Activated naive CD8-positive, alpha-beta T cell treated with anti-CD3 and anti-CD28 coated beads, Interleukin-2, amount 50 U/mL, for 24 hours (primary cell): ENCODE data around the gene RTL1.
A peak's percentile ranks its signal among the peaks of the same experiment; 100 is the strongest.

ENCODE experiments used
- ATAC-seq: fragments of 150-1000 bp; cut with Tn5 transposase; one replicate; pipeline ENCODE4 v1.10.0; 2021
- DNase-seq: peaks from one replicate; pipeline ENCODE4 v3.0.0; 2021
- H3K27ac Mint-ChIP-seq: one replicate; pipeline ENCODE4 v1.8.0; 2021; ENCODE audit warnings: mild to moderate bottlenecking, mixed read lengths
- H3K27me3 Mint-ChIP-seq: one replicate; pipeline ENCODE4 v1.8.0; 2021; ENCODE audit warnings: mixed read lengths
- H3K36me3 Mint-ChIP-seq: one replicate; pipeline ENCODE4 v1.8.0; 2021; ENCODE audit warnings: low read depth, mixed read lengths
- H3K4me1 Mint-ChIP-seq: one replicate; pipeline ENCODE4 v1.8.0; 2021; ENCODE audit warnings: mixed read lengths
- H3K4me3 Mint-ChIP-seq: one replicate; pipeline ENCODE4 v1.8.0; 2021; ENCODE audit warnings: mild to moderate bottlenecking, moderate library complexity, mixed read lengths
- H3K9me3 Mint-ChIP-seq: one replicate; pipeline ENCODE4 v1.8.0; 2021; ENCODE audit warnings: mixed read lengths

Gene RTL1

DNA sequence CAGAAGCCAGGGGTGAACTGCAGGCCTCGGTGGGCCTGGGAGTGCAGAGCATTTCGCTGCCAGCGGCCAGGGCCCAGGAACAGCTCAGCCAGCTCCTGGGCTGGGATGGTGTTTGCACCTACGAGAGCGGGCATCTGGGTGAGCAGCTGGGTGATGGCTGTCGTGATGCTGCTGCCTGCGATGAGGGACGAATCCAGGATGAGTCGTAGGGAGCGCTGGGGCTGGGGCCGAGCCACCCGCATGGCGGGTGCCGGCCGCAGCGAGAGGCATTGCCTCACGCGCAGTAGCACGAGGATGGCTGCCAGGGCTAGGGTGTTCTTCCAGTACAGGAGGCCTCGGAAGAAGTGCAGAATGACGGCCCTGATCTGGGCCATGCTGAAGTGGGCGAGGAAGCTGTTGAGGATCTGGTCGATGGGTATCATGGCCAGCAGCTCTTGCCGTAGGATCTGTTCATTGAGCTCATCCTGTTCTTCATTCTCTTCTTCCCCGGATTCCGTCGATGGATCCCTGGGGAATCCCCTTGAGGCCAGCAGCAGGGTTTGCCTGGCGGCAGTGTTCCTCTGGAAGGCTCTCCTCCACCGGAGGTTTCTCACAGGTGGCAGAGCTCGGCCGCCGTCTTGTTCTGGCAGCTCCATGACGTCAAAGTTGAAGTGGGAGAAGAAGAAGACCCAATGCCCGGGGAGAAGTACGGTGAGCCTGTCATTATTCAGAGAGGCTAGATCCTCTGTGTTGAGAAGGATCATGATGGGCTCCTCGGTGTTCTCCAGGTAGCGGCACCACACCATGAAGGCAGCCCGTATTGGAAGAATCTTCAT, 22.1 kb downstream of the RTL1 start:
- no peak for DNase-seq
- no peak for ATAC-seq
- Mint-ChIP-seq H3K9me3 (no peaks in the 10 kb centered on the region), H3K4me1 (no peaks in the 10 kb centered on the region), H3K4me3 (no peak overlapping the region), H3K27me3 (peaks cover 7% of the 10 kb centered on the region), H3K36me3 (no peaks in the 10 kb centered on the region), H3K27ac (no peak overlapping the region)

GRCh38 chr14:100880271-100881101, 23.0 kb downstream of the RTL1 start:
- peaks cover 5% of the 10 kb centered on the region for H3K27me3 Mint-ChIP-seq
- H3K4me1 Mint-ChIP-seq = no peaks in the 10 kb centered on the region
- H3K4me3 Mint-ChIP-seq = no peak overlapping the region
- no peak for ATAC-seq
- H3K9me3 Mint-ChIP-seq = no peaks in the 10 kb centered on the region
- no peak for DNase-seq
- H3K27ac Mint-ChIP-seq = no peak overlapping the region
- no peaks in the 10 kb centered on the region for H3K36me3 Mint-ChIP-seq

DNA sequence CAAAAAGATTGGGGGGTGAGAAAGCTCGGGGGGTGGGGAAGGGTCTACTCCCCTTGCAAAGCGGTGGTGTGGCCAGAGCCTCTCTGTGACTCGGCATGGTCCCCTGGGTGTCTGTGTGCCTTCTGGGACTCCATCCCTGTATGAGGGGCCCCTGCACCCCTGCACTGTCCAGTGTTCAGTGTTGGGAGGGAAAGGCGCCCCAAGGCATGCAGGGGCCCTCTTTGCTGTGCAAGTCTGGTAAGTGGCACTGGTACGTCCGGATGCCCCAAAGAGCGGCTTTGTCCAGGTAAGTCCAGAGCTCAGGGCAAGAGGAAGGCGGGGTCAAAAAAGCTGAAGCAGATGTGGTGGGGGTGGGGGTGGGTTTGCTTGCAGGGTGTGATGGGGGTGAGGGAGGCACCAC, 23.7 kb downstream of the RTL1 start:
- Mint-ChIP-seq H3K9me3 (no peaks in the 10 kb centered on the region), H3K4me3 (no peak overlapping the region), H3K27ac (no peak overlapping the region), H3K36me3 (no peaks in the 10 kb centered on the region), H3K4me1 (no peaks in the 10 kb centered on the region), H3K27me3 (peaks cover 4% of the 10 kb centered on the region)
- ATAC-seq (no peak), DNase-seq (no peak)

DNA sequence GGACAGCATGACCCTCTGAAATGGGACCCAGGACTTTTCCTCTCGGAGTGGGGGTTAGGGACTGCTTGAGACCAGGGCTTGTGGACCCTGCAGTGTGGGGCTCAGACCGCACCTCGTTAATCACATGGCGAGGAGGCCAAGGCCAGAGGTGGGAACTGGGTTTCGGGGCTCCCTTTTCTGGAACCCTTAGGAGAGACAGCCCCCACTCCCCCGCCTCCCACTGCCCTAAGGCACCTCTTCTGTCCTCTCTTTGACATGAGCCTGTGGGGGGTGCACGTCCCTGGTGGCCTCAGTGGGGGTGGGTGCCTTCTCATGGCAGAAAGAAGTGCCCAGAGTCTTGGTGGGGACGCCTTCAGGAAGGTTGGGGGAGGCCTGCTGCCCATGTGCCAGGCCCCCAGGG, 24.3 kb downstream of the RTL1 start:
- ATAC-seq = no peak
- Mint-ChIP-seq H3K4me1 (no peaks in the 10 kb centered on the region), H3K4me3 (no peak overlapping the region), H3K9me3 (no peaks in the 10 kb centered on the region), H3K36me3 (no peaks in the 10 kb centered on the region), H3K27ac (no peak overlapping the region), H3K27me3 (peaks cover 4% of the 10 kb centered on the region)
- DNase-seq = no peak

GRCh38 chr14:100878271-100879146, 25.0 kb downstream of the RTL1 start:
- Mint-ChIP-seq H3K4me1 (no peaks in the 10 kb centered on the region), H3K27ac (no peak overlapping the region), H3K4me3 (no peak overlapping the region), H3K36me3 (no peaks in the 10 kb centered on the region), H3K9me3 (no peaks in the 10 kb centered on the region), H3K27me3 (peaks cover 4% of the 10 kb centered on the region)
- ATAC-seq (no peak), DNase-seq (no peak)

DNA sequence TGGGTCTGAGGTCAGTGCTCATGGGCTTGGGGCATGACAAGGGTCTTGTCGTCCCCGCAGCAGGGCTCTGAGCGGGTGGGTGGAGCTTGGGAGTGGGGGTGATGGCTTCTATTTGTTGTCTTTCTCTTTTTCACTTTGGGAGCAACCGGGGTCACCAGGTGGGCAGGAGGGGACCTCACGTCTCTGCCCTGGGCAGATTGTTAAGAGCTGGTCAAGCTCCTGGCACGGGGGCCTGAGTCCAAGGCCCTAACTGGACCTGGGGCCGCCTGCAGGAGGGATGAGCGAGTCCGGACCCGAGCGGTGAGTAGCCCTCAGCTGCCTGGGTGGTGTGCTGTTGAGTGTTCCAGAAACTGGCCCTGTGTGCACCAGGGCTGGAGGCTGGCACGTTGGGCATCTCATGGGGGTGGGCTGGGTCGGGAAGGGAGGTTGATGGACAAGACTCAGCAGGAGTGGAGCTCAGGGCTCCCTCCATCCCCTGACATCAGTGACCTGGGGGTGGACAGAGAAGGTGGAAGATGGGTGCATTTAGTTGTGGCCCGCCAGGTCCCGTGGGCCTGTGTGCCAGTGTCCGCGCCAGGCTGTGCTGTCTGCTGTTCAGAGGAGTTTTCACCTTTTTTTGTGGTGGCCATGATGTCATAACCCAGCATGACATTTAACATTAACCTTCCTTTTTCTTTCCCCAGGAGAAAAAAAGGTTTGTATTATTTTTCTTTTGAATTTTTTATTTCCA, 27.5 kb downstream of the RTL1 start:
- no peak for DNase-seq

DNA sequence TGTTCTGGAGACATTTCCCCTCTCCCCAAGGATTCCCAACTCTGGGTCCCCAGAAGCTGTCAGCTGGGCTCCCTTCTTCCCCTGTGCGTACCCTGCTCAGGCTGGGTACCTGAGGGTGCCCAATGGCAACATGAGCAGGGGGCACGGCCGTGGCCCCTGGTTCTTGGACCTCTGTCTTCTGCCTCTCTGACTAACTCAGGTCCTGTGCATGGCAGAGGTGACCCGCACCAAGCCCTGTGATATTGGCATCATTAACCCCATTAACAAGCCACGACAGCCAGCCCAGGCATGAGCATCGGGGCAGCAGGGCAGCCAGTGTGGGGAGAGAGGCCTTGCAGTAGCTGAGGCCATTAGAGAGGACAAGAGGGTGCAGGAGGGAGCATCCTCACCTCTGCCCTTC, 28.4 kb downstream of the RTL1 start:
- peaks cover 2% of the 10 kb centered on the region for H3K27me3 Mint-ChIP-seq
- no peak for ATAC-seq
- no peak overlapping the region for H3K4me3 Mint-ChIP-seq
- no peaks in the 10 kb centered on the region for H3K36me3 Mint-ChIP-seq
- peaks cover 3% of the 10 kb centered on the region for H3K9me3 Mint-ChIP-seq
- H3K4me1 Mint-ChIP-seq = peaks cover 5% of the 10 kb centered on the region
- H3K27ac Mint-ChIP-seq = no peak overlapping the region
- DNase-seq = no peak

More for the DNA sequence above, 27.5 kb downstream of the RTL1 start:
- Mint-ChIP-seq H3K4me3 (no peak overlapping the region), H3K36me3 (no peaks in the 10 kb centered on the region), H3K27me3 (peaks cover 4% of the 10 kb centered on the region), H3K27ac (no peak overlapping the region), H3K9me3 (peaks cover 3% of the 10 kb centered on the region), H3K4me1 (peaks cover 5% of the 10 kb centered on the region)
- no peak for ATAC-seq

- Mint-ChIP-seq H3K36me3 (no peaks in the 10 kb centered on the region), H3K27ac (no peak overlapping the region), H3K4me3 (no peak overlapping the region), H3K27me3 (peaks cover 2% of the 10 kb centered on the region), H3K9me3 (peaks cover 3% of the 10 kb centered on the region), H3K4me1 (peaks cover 5% of the 10 kb centered on the region)
- no peak for ATAC-seq
- no peak for DNase-seq
These were observed 29.0 kb downstream of the RTL1 start for GRCh38 chr14:100874411-100875091.

DNA sequence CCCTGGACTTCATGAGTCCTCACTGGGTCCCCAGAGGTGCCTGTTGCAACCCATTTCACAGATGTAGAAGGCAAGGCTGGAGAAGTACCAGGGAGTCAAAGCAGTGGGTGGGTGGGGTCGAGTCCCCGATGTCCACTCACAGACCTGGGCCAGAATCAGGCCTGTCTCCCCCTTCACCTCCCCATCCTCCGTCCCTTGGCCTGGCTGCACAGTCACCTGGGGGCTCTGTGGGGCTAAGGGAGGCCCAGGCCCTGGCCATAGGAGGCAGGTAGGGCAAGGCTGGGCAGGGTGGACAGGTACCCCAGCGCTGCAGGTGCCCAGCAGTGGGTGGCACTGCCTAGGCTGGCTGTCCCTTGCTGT, 29.5 kb downstream of the RTL1 start:
- no peak for DNase-seq
- peaks cover 2% of the 10 kb centered on the region for H3K27me3 Mint-ChIP-seq
- H3K4me3 Mint-ChIP-seq = no peak overlapping the region
- H3K36me3 Mint-ChIP-seq = no peaks in the 10 kb centered on the region
- H3K27ac Mint-ChIP-seq = no peak overlapping the region
- H3K4me1 Mint-ChIP-seq = peaks cover 5% of the 10 kb centered on the region
- peaks cover 3% of the 10 kb centered on the region for H3K9me3 Mint-ChIP-seq
- ATAC-seq = no peak

- peaks cover 3% of the 10 kb centered on the region for H3K9me3 Mint-ChIP-seq
These were observed 30.4 kb downstream of the RTL1 start for GRCh38 chr14:100873096-100873482.

GRCh38 chr14:100872259-100873095, 31.0 kb downstream of the RTL1 start:
- Mint-ChIP-seq H3K36me3 (no peaks in the 10 kb centered on the region), H3K9me3 (peaks cover 3% of the 10 kb centered on the region), H3K4me3 (no peak overlapping the region), H3K27me3 (peaks cover 2% of the 10 kb centered on the region), H3K27ac (no peak overlapping the region), H3K4me1 (peaks cover 5% of the 10 kb centered on the region)
- DNase-seq = no peak
- ATAC-seq = peak; percentile 24

More at GRCh38 chr14:100873096-100873482, 30.4 kb downstream of the RTL1 start:
- Mint-ChIP-seq H3K27me3 (peaks cover 2% of the 10 kb centered on the region), H3K27ac (no peak overlapping the region), H3K36me3 (no peaks in the 10 kb centered on the region), H3K4me1 (peaks cover 5% of the 10 kb centered on the region), H3K4me3 (no peak overlapping the region)
- no peak for DNase-seq
- ATAC-seq = no peak

- DNase-seq (no peak), ATAC-seq (peak; percentile 53)
- Mint-ChIP-seq H3K27me3 (no peaks in the 10 kb centered on the region), H3K9me3 (peaks cover 3% of the 10 kb centered on the region), H3K4me1 (peaks cover 5% of the 10 kb centered on the region), H3K36me3 (no peaks in the 10 kb centered on the region), H3K27ac (no peak overlapping the region), H3K4me3 (no peak overlapping the region)
These were observed 32.0 kb downstream of the RTL1 start for GRCh38 chr14:100871234-100872186.
